Activated CD8-positive, alpha-beta T cell treated with anti-CD3 and anti-CD28 coated beads for 36 hours (primary cell): ENCODE measurements around the gene TBC1D16. TPM values are rescaled to one million over a fixed set of nuclear protein-coding genes. Genes with fewer than 3 reads are reported as not detected.

Experiments used
- ATAC-seq: fragments of 200-7000 bp; cut with Tn5 transposase; one replicate; pipeline ENCODE4 v1.10.0; 2021; ENCODE audit warnings: mild to moderate bottlenecking, moderate library complexity
- CTCF ChIA-PET: fragments of 350-600 bp; sonication (Branson Sonifier 250); formaldehyde crosslinking; loops from one replicate; lab custom pipeline; 2021; ENCODE audit warnings: antibody characterized with exemption; lab: Charles Lee
- POLR2A ChIA-PET: fragments of 350-600 bp; sonication (Branson Sonifier 250); formaldehyde crosslinking; loops from one replicate; lab custom pipeline; 2021; ENCODE audit warnings: antibody characterized with exemption; lab: Charles Lee
- DNase-seq: peaks from one replicate; pipeline ENCODE4 v3.0.0-alpha.2; 2020
- H3K27ac Mint-ChIP-seq: one replicate; pipeline ENCODE4 v1.8.0; 2021; ENCODE audit warnings: mild to moderate bottlenecking, mixed read lengths
- H3K27me3 Mint-ChIP-seq: one replicate; pipeline ENCODE4 v1.8.0; 2021; ENCODE audit warnings: mixed read lengths
- H3K36me3 Mint-ChIP-seq: one replicate; pipeline ENCODE4 v1.8.0; 2021; ENCODE audit warnings: low read depth, mixed read lengths
- H3K4me1 Mint-ChIP-seq: one replicate; pipeline ENCODE4 v1.8.0; 2021; ENCODE audit warnings: low read depth, mixed read lengths
- H3K4me3 Mint-ChIP-seq: one replicate; pipeline ENCODE4 v1.8.0; 2021; ENCODE audit warnings: mild to moderate bottlenecking, moderate library complexity, mixed read lengths
- H3K9me3 Mint-ChIP-seq: one replicate; pipeline ENCODE4 v1.8.0; 2021; ENCODE audit warnings: mixed read lengths
- intact Hi-C: fragments of 100-400 bp; cut with micrococcal nuclease; formaldehyde crosslinking; loops from one replicate; pipeline ENCODE4 v1.10.0; 2022
- total RNA-seq, 2 experiments: library from RNA; stranded (reverse); gene quantifications; one replicate each; pipeline ENCODE4 v1.2.3, GENCODE V29; 2021
- TF ChIP-seq, protein P1 (sequence below): fragments of 200-600 bp; IDR thresholded peaks from one replicate; pipeline ENCODE4 v1.8.0; 2022; ENCODE audit warnings: antibody characterized with exemption, mild to moderate bottlenecking

TBC1D16 gene
- total RNA-seq, 2 experiments from 2014 or later, result 9.6 to 12.0 TPM

- Mint-ChIP-seq H3K27ac (no peak overlapping the region), H3K4me1 (peaks cover 3% of the 10 kb centered on the region), H3K27me3 (no peaks in the 10 kb centered on the region)
These were observed 45.9 kb upstream of the TBC1D16 start for GRCh38 chr17:80081596-80081995.

GRCh38 chr17:80080081-80080480 lies 44.4 kb upstream of the TBC1D16 start:
- ATAC-seq, result no peak
- POLR2A ChIA-PET, result no interaction called here
- TF ChIP-seq, protein P1, sequence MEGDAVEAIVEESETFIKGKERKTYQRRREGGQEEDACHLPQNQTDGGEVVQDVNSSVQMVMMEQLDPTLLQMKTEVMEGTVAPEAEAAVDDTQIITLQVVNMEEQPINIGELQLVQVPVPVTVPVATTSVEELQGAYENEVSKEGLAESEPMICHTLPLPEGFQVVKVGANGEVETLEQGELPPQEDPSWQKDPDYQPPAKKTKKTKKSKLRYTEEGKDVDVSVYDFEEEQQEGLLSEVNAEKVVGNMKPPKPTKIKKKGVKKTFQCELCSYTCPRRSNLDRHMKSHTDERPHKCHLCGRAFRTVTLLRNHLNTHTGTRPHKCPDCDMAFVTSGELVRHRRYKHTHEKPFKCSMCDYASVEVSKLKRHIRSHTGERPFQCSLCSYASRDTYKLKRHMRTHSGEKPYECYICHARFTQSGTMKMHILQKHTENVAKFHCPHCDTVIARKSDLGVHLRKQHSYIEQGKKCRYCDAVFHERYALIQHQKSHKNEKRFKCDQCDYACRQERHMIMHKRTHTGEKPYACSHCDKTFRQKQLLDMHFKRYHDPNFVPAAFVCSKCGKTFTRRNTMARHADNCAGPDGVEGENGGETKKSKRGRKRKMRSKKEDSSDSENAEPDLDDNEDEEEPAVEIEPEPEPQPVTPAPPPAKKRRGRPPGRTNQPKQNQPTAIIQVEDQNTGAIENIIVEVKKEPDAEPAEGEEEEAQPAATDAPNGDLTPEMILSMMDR, result no peak

More at GRCh38 chr17:80081596-80081995, 45.9 kb upstream of the TBC1D16 start:
- no peak overlapping the region for H3K4me3 Mint-ChIP-seq
- TF ChIP-seq, protein P1, result no peak
- no peaks in the 10 kb centered on the region for H3K36me3 Mint-ChIP-seq
- ATAC-seq, result no peak
- no peaks in the 10 kb centered on the region for H3K9me3 Mint-ChIP-seq
- intact Hi-C loops, result no loop called here
- CTCF ChIA-PET, result interaction anchor here (0.8 to 3.6 kb wide), 14 partner anchors 12 to 1035 kb away, joined by 3 to 26 read pairs (median 4); partner anchors contain the start of gene GAA
- DNase-seq, result no peak
- POLR2A ChIA-PET, result no interaction called here

DNA sequence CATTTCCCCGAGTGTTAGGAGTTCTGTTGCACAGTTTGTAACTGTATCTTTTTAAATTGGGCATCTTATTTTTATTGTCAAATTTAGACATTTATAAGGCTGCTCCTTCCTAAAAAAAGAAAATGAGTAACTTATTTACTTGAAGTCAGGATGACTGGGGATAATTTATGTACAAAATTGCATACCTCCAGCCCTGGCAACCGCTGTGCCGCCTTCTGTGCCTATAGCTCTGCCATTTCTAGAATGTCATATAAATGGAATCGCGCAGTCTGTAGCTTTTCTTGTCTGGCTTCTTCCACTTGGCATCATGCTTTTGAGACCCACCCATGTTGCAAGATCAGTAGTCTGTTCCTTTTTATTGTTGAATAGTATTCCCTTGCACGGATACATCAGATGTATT lies 36.7 kb upstream of the TBC1D16 start:
- no peaks in the 10 kb centered on the region for H3K4me1 Mint-ChIP-seq
- H3K27ac Mint-ChIP-seq, result no peak overlapping the region
- CTCF ChIA-PET, result interaction anchor here (2.2 kb wide), 1 partner anchor 64 kb away, joined by 5 read pairs; no protein-coding TSS in a partner anchor
- H3K9me3 Mint-ChIP-seq, result no peaks in the 10 kb centered on the region
- no peaks in the 10 kb centered on the region for H3K36me3 Mint-ChIP-seq
- intact Hi-C loops, result no loop called here
- TF ChIP-seq, protein P1, result no peak
- DNase-seq (no peak), ATAC-seq (no peak)
- no peak overlapping the region for H3K4me3 Mint-ChIP-seq
- no peaks in the 10 kb centered on the region for H3K27me3 Mint-ChIP-seq
- POLR2A ChIA-PET, result no interaction called here

More at GRCh38 chr17:80080081-80080480, 44.4 kb upstream of the TBC1D16 start:
- no peak overlapping the region for H3K27ac Mint-ChIP-seq
- no peaks in the 10 kb centered on the region for H3K27me3 Mint-ChIP-seq
- no peaks in the 10 kb centered on the region for H3K36me3 Mint-ChIP-seq
- peaks cover 3% of the 10 kb centered on the region for H3K4me1 Mint-ChIP-seq
- H3K9me3 Mint-ChIP-seq, result no peaks in the 10 kb centered on the region
- no peak overlapping the region for H3K4me3 Mint-ChIP-seq
- CTCF ChIA-PET, result interaction anchor here (1.1 kb wide), 1 partner anchor 21 kb away, joined by 7 read pairs; the partner anchor contains the start of gene GAA
- intact Hi-C loops, result no loop called here
- DNase-seq, result no peak

- Mint-ChIP-seq H3K4me3 (no peak overlapping the region), H3K27me3 (peaks cover 2% of the 10 kb centered on the region), H3K27ac (no peak overlapping the region), H3K36me3 (no peaks in the 10 kb centered on the region), H3K4me1 (no peaks in the 10 kb centered on the region), H3K9me3 (no peaks in the 10 kb centered on the region)
- ATAC-seq (no peak), DNase-seq (no peak)
- ChIA-PET POLR2A (no interaction called here), CTCF (interaction anchor here (2.2 kb wide), 1 partner anchor 63 kb away, joined by 5 read pairs; no protein-coding TSS in a partner anchor)
- TF ChIP-seq, protein P1, result no peak
- intact Hi-C loops, result no loop called here
These were observed 35.6 kb upstream of the TBC1D16 start for GRCh38 chr17:80071116-80071841.
